GM12878 (cell line): ENCODE data around the gene PPIE. TPM values are rescaled to one million over a fixed set of nuclear protein-coding genes. Genes with fewer than 3 reads are reported as not detected.
"Not testable (repeated sequence)": the region's sequence is repeated elsewhere in the genome, so short reads cannot be mapped to it uniquely, and the experiment has no call there.

ENCODE experiments used
- ATAC-seq: fragments of 200-7000 bp; cut with Tn5 transposase; 3 replicates; pipeline ENCODE4 v1.9.1; 2020; ENCODE audit warnings: mild to moderate bottlenecking, moderate library complexity
- BruUV-seq: library from RNA; stranded (reverse); fragments of 400-500 nt; replicated peaks from 2 replicates; lab custom pipeline; 2021; lab: Mats Ljungman, UMichigan
- CTCF ChIA-PET: fragments of 300-600 bp; sonication (Branson Sonifier 250); formaldehyde crosslinking; extraction: SDS; loops from one replicate; lab custom pipeline; 2021; ENCODE audit warnings: inconsistent platforms; lab: Yijun Ruan, JAX
- POLR2A ChIA-PET: fragments of 350-600 bp; formaldehyde crosslinking; extraction: SDS; loops from one replicate; lab custom pipeline; 2021; ENCODE audit warnings: inconsistent platforms; lab: Charles Lee
- RAD21 ChIA-PET: fragments of 300-600 bp; sonication (Branson Sonifier 250); formaldehyde crosslinking; loops from one replicate; lab custom pipeline; 2023; ENCODE audit warnings: antibody characterized with exemption; ENCODE audit not compliant: unreplicated experiment; lab: Charles Lee
- SMC1A ChIA-PET: fragments of 300-600 bp; sonication (Branson Sonifier 250); formaldehyde crosslinking; loops from one replicate; lab custom pipeline; 2023; ENCODE audit not compliant: unreplicated experiment, uncharacterized antibody; lab: Charles Lee
- DNase-seq: peaks from one replicate; pipeline ENCODE4 v3.0.0-alpha.2; 2011; ENCODE audit warnings: low read depth, low spot score
- FAIRE-seq: peaks from 3 replicates; lab custom pipeline; 2011; peaks lifted over from hg19 to GRCh38; lab: Jason Lieb, UNC
- H2AFZ ChIP-seq: 2 replicates; pipeline ENCODE4 v1.6.0; 2011; ENCODE audit warnings: low read depth, low read length, control low read depth; ENCODE audit not compliant: control insufficient read depth
- H3K27ac ChIP-seq: 2 replicates; pipeline ENCODE4 v1.5.1; 2011; ENCODE audit warnings: control low read depth; ENCODE audit not compliant: control insufficient read depth, insufficient read depth
- H3K27me3 ChIP-seq, 2 experiments: replicated peaks in 1 of 2; 2 replicates each; pipeline versions ENCODE4 v1.6.0 to v1.6.1; 2011; ENCODE audit warnings: low read length in 1 of 2; ENCODE audit not compliant: control insufficient read depth in 2 of 2, insufficient read depth in 2 of 2
- H3K36me3 ChIP-seq, 2 experiments: 2 replicates each; pipeline ENCODE4 v1.5.1; 2011; ENCODE audit warnings: low read length in 1 of 2; ENCODE audit not compliant: control insufficient read depth in 2 of 2, insufficient read depth in 2 of 2
- H3K4me1 ChIP-seq: 2 replicates; pipeline ENCODE4 v1.6.1; 2011; ENCODE audit warnings: mild to moderate bottlenecking, low read length, moderate library complexity, mixed read lengths; ENCODE audit not compliant: control insufficient read depth, insufficient read depth
- H3K4me2 ChIP-seq: 2 replicates; pipeline ENCODE4 v1.6.0; 2011; ENCODE audit warnings: control low read depth; ENCODE audit not compliant: control insufficient read depth, insufficient read depth
- H3K4me3 ChIP-seq: fragments of 200-600 bp; sonication (generic); 2 replicates; pipeline ENCODE4 v1.5.1; 2016
- H3K79me2 ChIP-seq: 2 replicates; pipeline ENCODE4 v1.6.0; 2011; ENCODE audit warnings: low read length; ENCODE audit not compliant: control insufficient read depth, insufficient read depth
- H3K9ac ChIP-seq: 2 replicates; pipeline ENCODE4 v1.8.0; 2011; ENCODE audit warnings: low read length, control low read depth, mixed read lengths; ENCODE audit not compliant: control insufficient read depth, insufficient read depth
- H3K9me3 ChIP-seq: replicated peaks from 3 replicates; pipeline ENCODE4 v1.5.1; 2011; ENCODE audit warnings: mild to moderate bottlenecking, low read length; ENCODE audit not compliant: control insufficient read depth, insufficient read depth
- H4K20me1 ChIP-seq: 2 replicates; pipeline ENCODE4 v1.6.0; 2011; ENCODE audit not compliant: control insufficient read depth, insufficient read depth
- CHD4 ChIP-seq: fragments of 200-600 bp; sonication (generic); IDR thresholded peaks from 2 replicates; pipeline ENCODE4 v1.6.1; 2016; ENCODE audit warnings: mild to moderate bottlenecking
- DPF2 ChIP-seq: fragments of 450-650 bp; IDR thresholded peaks from 2 replicates; pipeline ENCODE4 v1.6.1; 2017; ENCODE audit warnings: mild to moderate bottlenecking
- ETV6 ChIP-seq, 2 experiments: fragments of 450-650 bp in 1 of 2; IDR thresholded peaks in 1 of 2; conservative IDR thresholded peaks in 1 of 2; 2 replicates each; pipeline ENCODE4 v1.6.1; 2014; ENCODE audit warnings: antibody characterized with exemption in 1 of 2, borderline replicate concordance in 1 of 2, low read depth in 1 of 2, mild to moderate bottlenecking in 1 of 2, moderate library complexity in 1 of 2
- HCFC1 ChIP-seq: fragments of 150-350 bp; IDR thresholded peaks from 2 replicates; pipeline ENCODE4 v1.6.1; 2014; ENCODE audit warnings: low read length
- HDGF ChIP-seq: fragments of 450-650 bp; IDR thresholded peaks from 2 replicates; pipeline ENCODE4 v1.6.1; 2016; ENCODE audit warnings: antibody characterized with exemption
- IKZF2 ChIP-seq, 2 experiments: fragments of 450-650 bp; IDR thresholded peaks; 2 replicates each; pipeline ENCODE4 v1.6.1; 2017; ENCODE audit warnings: mild to moderate bottlenecking in 2 of 2, moderate library complexity in 2 of 2
- MEF2A ChIP-seq: IDR thresholded peaks from 2 replicates; pipeline ENCODE4 v1.6.1; 2011; ENCODE audit warnings: low read depth, mild to moderate bottlenecking, low read length, moderate library complexity; ENCODE audit not compliant: insufficient read depth
- MEF2B ChIP-seq: fragments of 450-650 bp; IDR thresholded peaks from 2 replicates; pipeline ENCODE4 v1.6.1; 2018; ENCODE audit warnings: mild to moderate bottlenecking, moderate library complexity; ENCODE audit not compliant: partially characterized antibody, poor library complexity, severe bottlenecking
- NFIC ChIP-seq: IDR thresholded peaks from 2 replicates; pipeline ENCODE4 v1.6.1; 2012; ENCODE audit warnings: low read depth, mild to moderate bottlenecking, inconsistent platforms, low read length, moderate library complexity
- NRF1 ChIP-seq: conservative IDR thresholded peaks from 2 replicates; pipeline ENCODE4 v1.6.1; 2011; ENCODE audit warnings: mild to moderate bottlenecking, low read depth, low read length, improper control_type of control experiment
- RUNX3 ChIP-seq: IDR thresholded peaks from 2 replicates; pipeline ENCODE4 v1.6.1; 2012; ENCODE audit warnings: low read length, inconsistent platforms
- SRF ChIP-seq, 2 experiments: IDR thresholded peaks; 2 replicates each; pipeline ENCODE4 v1.6.1; 2011; ENCODE audit warnings: low read depth in 2 of 2, low read length in 2 of 2, mild to moderate bottlenecking in 1 of 2, moderate library complexity in 1 of 2
- ZNF207 ChIP-seq: fragments of 450-650 bp; IDR thresholded peaks from 2 replicates; pipeline ENCODE4 v1.6.1; 2014; ENCODE audit warnings: antibody characterized with exemption, mild to moderate bottlenecking, borderline replicate concordance
- WGBS: methylation state at CpG from one replicate; pipeline ENCODE4 v1.1.6; 2016; ENCODE audit warnings: low lambda C conversion rate; ENCODE audit not compliant: insufficient replicate concordance, insufficient coverage; ENCODE audit errors: missing lambda C conversion rate; 5-methylcytosine and 5-hydroxymethylcytosine counted together
- in situ Hi-C: fragments of 300-500 bp; cut with MboI; formaldehyde crosslinking; loops from 9 replicates; pipeline ENCODE4 v1.14.3; 2018; ENCODE audit warnings: mixed read lengths
- intact Hi-C: fragments of 100-400 bp; cut with micrococcal nuclease; formaldehyde crosslinking; loops from one replicate; pipeline ENCODE4 v1.14.2; 2022; ENCODE audit not compliant: unreplicated experiment
- polyA plus RNA-seq, 11 experiments: library from polyadenylated mRNA; depleted of rRNA in 4 of 11; unstranded in 6 of 11; stranded (reverse) in 5 of 11; fragments of >200 nt; fragmentation: Nextera tagmentation in 4 of 11; fragmentation: Illumina TruSeq in 1 of 11; extraction: Ambion mirVana in 4 of 11; extraction: Trizol in 1 of 11; gene quantifications; 1 replicate in 1 of 11; 2 replicates in 10 of 11; pipeline versions ENCODE4 v1.2.1 to v1.2.3, GENCODE V29; 2011 to 2016; ENCODE audit warnings: inconsistent platforms in 2 of 11, missing spikeins in 2 of 11, low read depth in 1 of 11
- total RNA-seq, 4 experiments: library from RNA; depleted of rRNA in 3 of 4; stranded (reverse); fragments of >200 nt in 3 of 4; fragmentation: Illumina TruSeq in 1 of 4; extraction: Trizol in 1 of 4; gene quantifications; 2 replicates each; pipeline versions ENCODE4 v1.2.1 to v1.2.3, GENCODE V29; 2013 to 2021
- TF ChIP-seq, protein P1 (sequence below): fragments of 450-650 bp; IDR thresholded peaks from 2 replicates; pipeline ENCODE4 v1.6.1; 2016; ENCODE audit warnings: mild to moderate bottlenecking
- TF ChIP-seq, protein P2 (sequence below): IDR thresholded peaks from 2 replicates; pipeline ENCODE4 v1.6.1; 2012; ENCODE audit warnings: low read length, inconsistent platforms

The PPIE gene
- total and polyA plus RNA-seq, 10 of the 15 experiments (the other 5 are each of a cell fraction or from before 2014, with no cell fraction given): 36.6 to 163 (median 70.1) TPM

DNA sequence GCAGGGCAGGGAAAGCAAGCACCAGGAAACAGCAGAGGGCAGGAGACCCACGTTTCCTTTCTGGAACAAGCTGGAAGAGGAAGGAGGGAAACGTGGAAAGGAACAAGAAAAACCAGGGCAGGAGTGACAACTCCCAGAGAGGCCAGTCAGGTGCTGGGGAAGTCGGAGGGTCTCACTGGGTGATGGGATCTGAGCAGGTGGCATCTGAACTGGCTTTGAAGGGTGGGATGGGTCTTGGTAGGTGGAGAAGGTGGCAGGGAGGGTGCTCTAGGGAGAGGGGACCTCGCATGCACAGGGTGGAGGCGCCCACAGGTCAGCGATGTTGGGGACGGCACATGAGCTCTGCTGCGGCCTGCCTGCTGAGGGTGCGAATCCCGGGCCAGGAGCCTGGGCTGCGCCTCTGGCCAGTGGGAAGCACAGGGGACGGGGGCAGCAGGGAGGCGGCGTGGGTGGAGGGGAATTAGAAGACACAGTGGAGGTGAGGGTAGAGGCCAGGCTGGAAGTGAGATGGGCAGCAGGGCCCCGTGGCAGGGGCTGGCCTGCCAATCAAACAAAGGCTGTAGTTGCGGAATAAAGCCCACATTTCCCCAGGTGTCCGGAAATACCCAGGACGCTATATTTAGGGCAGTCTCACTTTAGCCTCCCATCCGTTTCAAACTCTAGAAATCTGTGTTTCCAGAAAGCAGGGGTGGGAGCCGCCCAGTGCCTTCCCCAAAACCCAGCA lies 37.2 kb downstream of the PPIE start:
- in situ Hi-C loops, SMC1A ChIA-PET, H4K20me1 ChIP-seq, DNase-seq, H2AFZ ChIP-seq, H3K9me3 ChIP-seq, intact Hi-C loops, BruUV-seq, H3K4me3 ChIP-seq, H3K79me2 ChIP-seq, H3K36me3 ChIP-seq, POLR2A ChIA-PET, H3K27me3 ChIP-seq, CTCF ChIA-PET, RAD21 ChIA-PET, H3K9ac ChIP-seq: not testable (repeated sequence)
- peak overlapping the region; percentile 22; the same call in 1 of the 2 replicates for H3K27ac ChIP-seq
- FAIRE-seq (peak; percentile 59), ATAC-seq (peak; percentile 61)
- WGBS: 20% methylated on average over 8 of the region's 20 CpGs
- peak overlapping the region; percentile 48; the same call in 1 of the 2 replicates for H3K4me2 ChIP-seq
- 0 out of 2 replicates have a peak, but pooled peaks have one; percentile 59 for TF ChIP-seq MEF2A
- TF ChIP-seq, protein P1, sequence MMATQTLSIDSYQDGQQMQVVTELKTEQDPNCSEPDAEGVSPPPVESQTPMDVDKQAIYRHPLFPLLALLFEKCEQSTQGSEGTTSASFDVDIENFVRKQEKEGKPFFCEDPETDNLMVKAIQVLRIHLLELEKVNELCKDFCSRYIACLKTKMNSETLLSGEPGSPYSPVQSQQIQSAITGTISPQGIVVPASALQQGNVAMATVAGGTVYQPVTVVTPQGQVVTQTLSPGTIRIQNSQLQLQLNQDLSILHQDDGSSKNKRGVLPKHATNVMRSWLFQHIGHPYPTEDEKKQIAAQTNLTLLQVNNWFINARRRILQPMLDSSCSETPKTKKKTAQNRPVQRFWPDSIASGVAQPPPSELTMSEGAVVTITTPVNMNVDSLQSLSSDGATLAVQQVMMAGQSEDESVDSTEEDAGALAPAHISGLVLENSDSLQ: peak; percentile 86
- TF ChIP-seq MEF2B: peak; percentile 53
- TF ChIP-seq, all 136 proteins: peak for 3; not testable (repeated sequence) for 133
- peaks cover 13% of the 10 kb centered on the region for H3K4me1 ChIP-seq

DNA sequence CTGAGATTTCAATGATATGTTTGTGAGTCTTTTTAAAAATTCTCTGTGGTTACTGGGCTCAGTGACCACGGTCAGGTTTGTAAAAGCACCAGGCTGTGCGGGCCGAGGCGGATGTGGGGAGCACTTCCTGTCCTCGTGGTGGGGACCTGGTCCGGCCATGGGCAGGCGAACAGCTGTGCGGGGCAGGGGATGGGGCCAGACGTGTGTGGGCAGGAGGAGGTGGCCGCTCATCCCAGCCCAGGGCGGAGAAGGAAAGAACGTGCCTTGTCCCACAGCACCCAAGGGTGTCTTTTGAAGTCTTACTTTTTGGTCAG lies 37.7 kb downstream of the PPIE start:
- ATAC-seq (peak; percentile 83), DNase-seq (peak; percentile 52), FAIRE-seq (no peak)
- no peak overlapping the region for H3K4me3 ChIP-seq
- H3K9me3 ChIP-seq: no peaks in the 10 kb centered on the region
- no peak overlapping the region for H2AFZ ChIP-seq
- H3K27me3 ChIP-seq: no peaks in the 10 kb centered on the region
- WGBS: 8% methylated on average over 12 of the region's 12 CpGs
- ChIA-PET POLR2A (no interaction called here), CTCF (interaction anchor here (1.7 kb wide), 1 partner anchor 24 kb away, joined by 5 read pairs; no protein-coding TSS in a partner anchor), SMC1A (no interaction called here), RAD21 (no interaction called here)
- in situ Hi-C loops (no loop called here), intact Hi-C loops (no loop called here)
- H3K4me2 ChIP-seq: no peak overlapping the region
- BruUV-seq: no TSS peak
- H3K9ac ChIP-seq: no peak overlapping the region
- H3K36me3 ChIP-seq: no peaks in the 10 kb centered on the region
- H3K79me2 ChIP-seq: no peaks in the 10 kb centered on the region
- peak overlapping the region; percentile 22; the same call in 1 of the 2 replicates for H3K27ac ChIP-seq
- no peaks in the 10 kb centered on the region for H4K20me1 ChIP-seq
- H3K4me1 ChIP-seq: peaks cover 13% of the 10 kb centered on the region
- peak in 1 of 2 experiments; percentile 50; a peak in 1 of 4 replicates for TF ChIP-seq ETV6 (conservative IDR thresholded peaks at IDR 0.05 in 1 of 2, IDR thresholded peaks at IDR 0.05 in 1 of 2; ENCODE audit: borderline replicate concordance in 1 of 2, low read depth in 1 of 2)
- TF ChIP-seq NRF1: no peak
- peak; percentile 27; the same call in 1 of the 2 replicates for TF ChIP-seq DPF2
- TF ChIP-seq HDGF: no peak
- TF ChIP-seq RUNX3: peak; percentile 83
- TF ChIP-seq IKZF2 (IDR thresholded peaks at IDR 0.05): peak; percentile 44 to 53; a peak in 3 of 4 replicates
- TF ChIP-seq NFIC: peak; percentile 59
- TF ChIP-seq, protein P2, sequence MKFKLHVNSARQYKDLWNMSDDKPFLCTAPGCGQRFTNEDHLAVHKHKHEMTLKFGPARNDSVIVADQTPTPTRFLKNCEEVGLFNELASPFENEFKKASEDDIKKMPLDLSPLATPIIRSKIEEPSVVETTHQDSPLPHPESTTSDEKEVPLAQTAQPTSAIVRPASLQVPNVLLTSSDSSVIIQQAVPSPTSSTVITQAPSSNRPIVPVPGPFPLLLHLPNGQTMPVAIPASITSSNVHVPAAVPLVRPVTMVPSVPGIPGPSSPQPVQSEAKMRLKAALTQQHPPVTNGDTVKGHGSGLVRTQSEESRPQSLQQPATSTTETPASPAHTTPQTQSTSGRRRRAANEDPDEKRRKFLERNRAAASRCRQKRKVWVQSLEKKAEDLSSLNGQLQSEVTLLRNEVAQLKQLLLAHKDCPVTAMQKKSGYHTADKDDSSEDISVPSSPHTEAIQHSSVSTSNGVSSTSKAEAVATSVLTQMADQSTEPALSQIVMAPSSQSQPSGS: 0 out of 2 replicates have a peak, but pooled peaks have one; percentile 22
- no peak for TF ChIP-seq HCFC1
- TF ChIP-seq CHD4: no peak
- no peak for TF ChIP-seq ZNF207
- no peak for TF ChIP-seq SRF (IDR thresholded peaks at IDR 0.05; ENCODE audit: low read depth in 2 of 2, low read length in 2 of 2)
